Esophagus squamous epithelium (tissue), 4 donors: ENCODE measurements around the gene RAVER2.

Experiments
- CTCF ChIP-seq, 6 experiments: fragments of 450-650 bp in 4 of 6; fragments of 200-600 bp in 2 of 6; sonication (generic) in 2 of 6; IDR thresholded peaks; one replicate each; pipeline ENCODE4 v1.5.1; 2016 to 2019; ENCODE audit warnings: antibody characterized with exemption in 6 of 6, mild to moderate bottlenecking in 4 of 6, moderate library complexity in 4 of 6
- POLR2A ChIP-seq, 4 donors: fragments of 450-650 bp; IDR thresholded peaks; one replicate each; pipeline ENCODE4 v1.6.1; 2017; ENCODE audit warnings: antibody characterized with exemption in 4 of 4, mild to moderate bottlenecking in 4 of 4, moderate library complexity in 3 of 4

GRCh38 chr1:64851664-64852063 is 106.8 kb downstream of the RAVER2 start:
- no peak for TF ChIP-seq CTCF (IDR thresholded peaks at IDR 0.05)
- no peak for TF ChIP-seq POLR2A (IDR thresholded peaks at IDR 0.05)
